H1 (cell line): ENCODE measurements around the gene ROM1. TPM values are rescaled to one million over a fixed set of nuclear protein-coding genes. Genes with fewer than 3 reads are reported as not detected.
A peak's percentile ranks its signal among the peaks of the same experiment; 100 is the strongest.

ENCODE experiments used
- BCL11A ChIP-seq, 2 experiments: IDR thresholded peaks; one replicate each; pipeline ENCODE4 v1.6.1; 2011; ENCODE audit warnings: low read depth in 2 of 2, low read length in 2 of 2, mild to moderate bottlenecking in 2 of 2
- CBX5 ChIP-seq: fragments of 300-800, 300-1000 bp; sonication (generic); IDR thresholded peaks from 2 replicates; pipeline ENCODE4 v1.7.1; 2016; ENCODE audit warnings: antibody characterized with exemption, low read length, low read depth
- CEBPB ChIP-seq: IDR thresholded peaks from 2 replicates; pipeline ENCODE4 v1.6.1; 2012; ENCODE audit warnings: low read depth, low read length
- CHD1 ChIP-seq: IDR thresholded peaks from 2 replicates; pipeline ENCODE4 v1.6.1; 2012; ENCODE audit warnings: low read depth, low read length, improper control_type of control experiment
- CHD2 ChIP-seq: IDR thresholded peaks from 2 replicates; pipeline ENCODE4 v1.6.1; 2012; ENCODE audit warnings: low read length, improper control_type of control experiment
- CTBP2 ChIP-seq: IDR thresholded peaks from 2 replicates; pipeline ENCODE4 v1.7.0; 2011; ENCODE audit warnings: borderline replicate concordance, mild to moderate bottlenecking, moderate library complexity, mixed read lengths, low read length; ENCODE audit not compliant: insufficient read depth, insufficient read length
- EGR1 ChIP-seq: IDR thresholded peaks from 2 replicates; pipeline ENCODE4 v1.6.1; 2011; ENCODE audit warnings: low read depth, low read length, borderline replicate concordance
- EP300 ChIP-seq, 2 experiments: IDR thresholded peaks; 1 replicate in 1 of 2; 2 replicates in 1 of 2; pipeline ENCODE4 v1.6.1; 2011 to 2012; ENCODE audit warnings: low read depth in 2 of 2, low read length in 2 of 2, mild to moderate bottlenecking in 2 of 2, borderline replicate concordance in 1 of 2, inconsistent platforms in 1 of 2, moderate library complexity in 1 of 2
- EZH2 ChIP-seq: fragments of 200-600 bp; sonication (generic); IDR thresholded peaks from 2 replicates; pipeline ENCODE4 v1.7.1; 2012; ENCODE audit warnings: low read depth, mild to moderate bottlenecking, moderate library complexity, low read length, inconsistent platforms; ENCODE audit not compliant: severe bottlenecking
- FOSL1 ChIP-seq: IDR thresholded peaks from 2 replicates; pipeline ENCODE4 v1.6.1; 2011; ENCODE audit warnings: mild to moderate bottlenecking, low read depth, low read length, moderate library complexity; ENCODE audit not compliant: insufficient read depth
- HDAC6 ChIP-seq: IDR thresholded peaks from one replicate; pipeline ENCODE4 v1.7.1; 2012; ENCODE audit warnings: low read depth, mild to moderate bottlenecking, inconsistent platforms, low read length, moderate library complexity
- JUND ChIP-seq: IDR thresholded peaks from 2 replicates; pipeline ENCODE4 v1.6.1; 2011; ENCODE audit warnings: mild to moderate bottlenecking, improper control_type of control experiment, low read length
- POLR2A ChIP-seq, 2 experiments: IDR thresholded peaks; 1 replicate in 1 of 2; 2 replicates in 1 of 2; pipeline ENCODE4 v1.6.1; 2011; ENCODE audit warnings: low read depth in 2 of 2, low read length in 2 of 2, mild to moderate bottlenecking in 2 of 2; ENCODE audit errors: control extremely low read depth in 1 of 2
- POLR2AphosphoS5 ChIP-seq: IDR thresholded peaks from 2 replicates; pipeline ENCODE4 v1.6.1; 2011; ENCODE audit warnings: low read depth, low read length
- RBBP5 ChIP-seq: IDR thresholded peaks from 2 replicates; pipeline ENCODE4 v1.7.1; 2012; ENCODE audit warnings: low read depth, mild to moderate bottlenecking, inconsistent platforms, low read length, moderate library complexity, borderline replicate concordance
- SAP30 ChIP-seq: fragments of 300-600 bp; sonication (generic); IDR thresholded peaks from 2 replicates; pipeline ENCODE4 v1.7.1; 2012; ENCODE audit warnings: low read length, moderate library complexity, mild to moderate bottlenecking, inconsistent platforms; ENCODE audit not compliant: insufficient read depth, insufficient replicate concordance
- SIN3A ChIP-seq, 2 experiments: IDR thresholded peaks in 1 of 2; conservative IDR thresholded peaks in 1 of 2; 2 replicates each; pipeline ENCODE4 v1.6.1; 2011 to 2012; ENCODE audit warnings: low read length in 2 of 2, improper control_type of control experiment in 1 of 2, low read depth in 1 of 2, mild to moderate bottlenecking in 1 of 2
- SP4 ChIP-seq: IDR thresholded peaks from 2 replicates; pipeline ENCODE4 v1.6.1; 2012; ENCODE audit warnings: low read length, inconsistent platforms
- SRF ChIP-seq: IDR thresholded peaks from 2 replicates; pipeline ENCODE4 v1.6.1; 2011; ENCODE audit warnings: mild to moderate bottlenecking, low read depth, low read length, moderate library complexity
- TCF12 ChIP-seq: IDR thresholded peaks from 2 replicates; pipeline ENCODE4 v1.6.1; 2011; ENCODE audit warnings: low read depth, mild to moderate bottlenecking, low read length
- TEAD4 ChIP-seq: IDR thresholded peaks from 2 replicates; pipeline ENCODE4 v1.6.1; 2012; ENCODE audit warnings: low read depth, low read length, inconsistent platforms, mixed read lengths
- YY1 ChIP-seq: IDR thresholded peaks from 2 replicates; pipeline ENCODE4 v1.6.1; 2011; ENCODE audit warnings: low read depth, mild to moderate bottlenecking, low read length
- polyA plus RNA-seq, 7 experiments: library from polyadenylated mRNA; depleted of rRNA in 3 of 7; stranded (reverse) in 5 of 7; unstranded in 2 of 7; fragments of >200 nt in 5 of 7; fragments of 200-250 nt in 2 of 7; gene quantifications; 1 replicate in 5 of 7; 2 replicates in 1 of 7; 4 replicates in 1 of 7; pipeline versions ENCODE4 v1.2.1 to v1.2.3, GENCODE V29; 2011 to 2013; ENCODE audit warnings: missing spikeins in 2 of 7, mixed read lengths in 2 of 7
- total RNA-seq: library from RNA; stranded (reverse); fragmentation: NEBNext Ultra II Directional; extraction: Animal tissue kit (Norgen Biotek cat#: 25700); gene quantifications from 2 replicates; pipeline ENCODE4 v1.2.1, GENCODE V29; 2021
- TF ChIP-seq, protein P1 (sequence below): IDR thresholded peaks from 2 replicates; pipeline ENCODE4 v1.6.1; 2012; ENCODE audit warnings: inconsistent platforms
- TF ChIP-seq, protein P2 (sequence below): IDR thresholded peaks from 2 replicates; pipeline ENCODE4 v1.6.1; 2011; ENCODE audit warnings: low read length, improper control_type of control experiment

Gene ROM1
- total and polyA plus RNA-seq, 2 of the 8 experiments (the other 6 are each of a cell fraction or from before 2014, with no cell fraction given) = 0.86 to 2.2 TPM

DNA sequence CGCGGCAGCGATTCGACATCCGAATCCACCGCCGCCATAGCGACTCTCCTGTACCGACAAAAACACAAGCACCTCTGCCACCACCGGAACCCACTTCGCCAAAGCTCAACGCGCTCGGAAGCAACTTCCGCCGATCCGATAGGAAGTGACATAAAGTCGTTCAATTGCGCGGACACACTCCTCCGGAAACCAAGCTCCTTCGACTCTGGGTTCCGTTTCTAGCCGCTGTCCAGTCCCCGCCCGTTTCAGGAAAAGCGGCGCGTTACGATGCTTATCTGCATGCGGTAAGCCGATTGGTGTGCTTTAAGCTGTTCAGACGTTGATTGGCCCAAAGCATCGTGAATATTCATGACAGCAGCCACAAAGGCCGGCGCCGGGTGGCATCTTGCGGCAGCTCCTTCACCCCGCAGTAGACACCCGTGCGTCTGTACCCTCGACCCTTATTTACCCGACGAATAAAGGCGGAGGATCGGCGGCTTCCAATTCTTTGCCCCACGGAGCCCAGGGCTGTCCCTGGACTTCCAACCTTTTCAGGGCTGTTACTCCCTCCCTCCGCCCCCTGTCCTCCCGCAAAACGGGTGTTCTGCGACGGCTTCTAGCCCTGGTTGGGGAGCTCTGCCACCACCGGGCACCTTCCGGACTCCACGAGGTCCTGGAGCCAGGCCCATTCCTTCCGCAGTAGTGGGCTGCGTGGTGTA lies 21.5 kb upstream of the ROM1 start, which contains the start of gene TUT1 (continued):
- no peak for TF ChIP-seq HDAC6
- 0 out of 2 replicates have a peak, but pooled peaks have one; percentile 3 for TF ChIP-seq TEAD4
- peak in 1 of 2 experiments; percentile 71; a peak in 1 of 3 replicates for TF ChIP-seq EP300 (IDR thresholded peaks at IDR 0.05; ENCODE audit: borderline replicate concordance in 1 of 2, low read depth in 2 of 2, low read length in 2 of 2)
- no peak for TF ChIP-seq EGR1
- peak; percentile 92 to 97 for TF ChIP-seq SIN3A (conservative IDR thresholded peaks at IDR 0.05 in 1 of 2, IDR thresholded peaks at IDR 0.05 in 1 of 2; ENCODE audit: low read depth in 1 of 2, low read length in 2 of 2)
- peak; percentile 82; the same call in 1 of the 2 replicates for TF ChIP-seq YY1
- TF ChIP-seq, protein P1, sequence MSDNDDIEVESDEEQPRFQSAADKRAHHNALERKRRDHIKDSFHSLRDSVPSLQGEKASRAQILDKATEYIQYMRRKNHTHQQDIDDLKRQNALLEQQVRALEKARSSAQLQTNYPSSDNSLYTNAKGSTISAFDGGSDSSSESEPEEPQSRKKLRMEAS = peak; percentile 79
- peak; percentile 93 for TF ChIP-seq POLR2AphosphoS5
- TF ChIP-seq CBX5 = no peak
- peak; percentile 71 for TF ChIP-seq SAP30
- no peak for TF ChIP-seq BCL11A (IDR thresholded peaks at IDR 0.05; ENCODE audit: low read depth in 2 of 2, low read length in 2 of 2)
- TF ChIP-seq FOSL1 = no peak
- no peak for TF ChIP-seq CEBPB
- no peak for TF ChIP-seq CTBP2
- peak; percentile 96 for TF ChIP-seq SP4
- TF ChIP-seq POLR2A (IDR thresholded peaks at IDR 0.05; ENCODE audit: control extremely low read depth in 1 of 2, low read depth in 2 of 2, low read length in 2 of 2) = peak; percentile 91 to 93
- no peak for TF ChIP-seq TCF12
- TF ChIP-seq CHD1 = no peak
- TF ChIP-seq EZH2 = no peak
- TF ChIP-seq SRF = peak; percentile 49; the same call in 1 of the 2 replicates
- TF ChIP-seq, protein P2, sequence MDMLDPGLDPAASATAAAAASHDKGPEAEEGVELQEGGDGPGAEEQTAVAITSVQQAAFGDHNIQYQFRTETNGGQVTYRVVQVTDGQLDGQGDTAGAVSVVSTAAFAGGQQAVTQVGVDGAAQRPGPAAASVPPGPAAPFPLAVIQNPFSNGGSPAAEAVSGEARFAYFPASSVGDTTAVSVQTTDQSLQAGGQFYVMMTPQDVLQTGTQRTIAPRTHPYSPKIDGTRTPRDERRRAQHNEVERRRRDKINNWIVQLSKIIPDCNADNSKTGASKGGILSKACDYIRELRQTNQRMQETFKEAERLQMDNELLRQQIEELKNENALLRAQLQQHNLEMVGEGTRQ = no peak
- TF ChIP-seq RBBP5 = peak; percentile 62; the same call in 1 of the 2 replicates
- TF ChIP-seq JUND = peak; percentile 67
- TF ChIP-seq CHD2 = peak; percentile 59; the same call in 1 of the 2 replicates
